Transverse colon (tissue), 4 donors: ENCODE data around the gene CFAP54. TPM values are rescaled to one million over a fixed set of nuclear protein-coding genes. Genes with fewer than 3 reads are reported as not detected.
"Not testable (repeated sequence)": the region's sequence is repeated elsewhere in the genome, so short reads cannot be mapped to it uniquely, and the experiment has no call there.

ENCODE experiments used
- DNase-seq: peaks from one replicate; pipeline ENCODE4 v3.0.0-alpha.2; 2019
- H3K27ac ChIP-seq, 4 donors: fragments of 200-600 bp; sonication (generic); 2 replicates each; pipeline ENCODE4 v1.5.1; 2016 to 2018; ENCODE audit warnings: inconsistent platforms in 4 of 4
- H3K27me3 ChIP-seq: fragments of 200-600 bp; sonication (generic); 2 replicates; pipeline ENCODE4 v1.5.1; 2017; ENCODE audit warnings: inconsistent platforms
- H3K36me3 ChIP-seq, 4 donors: fragments of 200-600 bp; sonication (generic); 2 replicates each; pipeline ENCODE4 v1.5.1; 2017 to 2019; ENCODE audit warnings: inconsistent platforms in 4 of 4
- H3K4me1 ChIP-seq, 4 donors: fragments of 200-600 bp; sonication (generic); 2 replicates each; pipeline ENCODE4 v1.5.1; 2017 to 2020; ENCODE audit warnings: inconsistent platforms in 4 of 4
- H3K4me3 ChIP-seq, 4 donors: fragments of 200-600 bp; sonication (generic); 1 replicate in 1 of 4; 2 replicates in 3 of 4; pipeline versions ENCODE4 v1.5.1 to v1.6.1; 2017 to 2019; ENCODE audit warnings: inconsistent platforms in 4 of 4
- H3K9me3 ChIP-seq, 2 donors: fragments of 200-600 bp; sonication (generic); 2 replicates each; pipeline ENCODE4 v1.5.1; 2017 to 2019; ENCODE audit warnings: inconsistent platforms in 2 of 2
- CTCF ChIP-seq, 5 experiments: fragments of 200-600 bp in 3 of 5; fragments of 450-650 bp in 2 of 5; sonication (generic) in 3 of 5; IDR thresholded peaks; 1 replicate in 2 of 5; 2 replicates in 3 of 5; pipeline ENCODE4 v1.5.1; 2016 to 2017; ENCODE audit warnings: antibody characterized with exemption in 5 of 5, inconsistent platforms in 3 of 5, mild to moderate bottlenecking in 2 of 5, moderate library complexity in 1 of 5
- EP300 ChIP-seq: sonication (generic); formaldehyde crosslinking; IDR thresholded peaks from one replicate; pipeline ENCODE4 v1.6.1; 2017; ENCODE audit warnings: antibody characterized with exemption, low read depth
- POLR2A ChIP-seq: fragments of 450-650 bp; IDR thresholded peaks from one replicate; pipeline ENCODE4 v1.6.1; 2016; ENCODE audit warnings: antibody characterized with exemption, mild to moderate bottlenecking, moderate library complexity
- POLR2AphosphoS5 ChIP-seq, 3 donors: sonication (generic); formaldehyde crosslinking; IDR thresholded peaks; one replicate each; pipeline ENCODE4 v1.6.1; 2016; ENCODE audit warnings: antibody characterized with exemption in 3 of 3
- WGBS, 2 donors: methylation state at CpG; one replicate each; pipeline ENCODE4 v1.1.5; 2018; ENCODE audit warnings: low coverage in 1 of 2; 5-methylcytosine and 5-hydroxymethylcytosine counted together
- in situ Hi-C, 4 donors: fragments of 200-750 bp; cut with MboI; loops; one replicate each; pipeline versions ENCODE4 v1.15.0 to v1.15.1; 2017; ENCODE audit warnings: low sequenced_read_pairs in 3 of 4, low pct_ligation_motif_present in 1 of 4, low pct_unique_long_range_greater_than_20kb in 1 of 4
- intact Hi-C: fragments of 100-400 bp; cut with DNase I; formaldehyde crosslinking; loops from one replicate; pipeline ENCODE4 v1.15.1; 2023; ENCODE audit warnings: low total_unique reads
- total RNA-seq, 4 donors: library from RNA; depleted of rRNA; stranded (reverse); fragments of >200 nt; gene quantifications; one replicate each; pipeline ENCODE4 v1.1.0, GENCODE V29; 2016

The CFAP54 gene
- total RNA-seq, 4 donors from 2014 or later = 0.14 to 22.3 (median 2.1) TPM; not detected in 1

GRCh38 chr12:96669786-96670185 is 180.4 kb downstream of the CFAP54 start:
- Histone ChIP-seq H3K36me3 (no peaks in the 10 kb centered on the region), H3K9me3 (no peaks in the 10 kb centered on the region), H3K27me3 (no peaks in the 10 kb centered on the region), H3K4me1 (no peaks in the 10 kb centered on the region), H3K4me3 (no peak overlapping the region), H3K27ac (no peak overlapping the region)
- intact Hi-C loops (no loop called here), in situ Hi-C loops (no loop called here)
- TF ChIP-seq POLR2A (no peak), CTCF (IDR thresholded peaks at IDR 0.05) (no peak), POLR2AphosphoS5 (IDR thresholded peaks at IDR 0.05) (no peak), EP300 (no peak)
- no peak for DNase-seq
- 87 to 100% methylated on average over 1 to 4 of the region's 4 CpGs for WGBS, 2 donors

GRCh38 chr12:96670334-96670899 is 181.0 kb downstream of the CFAP54 start:
- no peak for DNase-seq
- in situ Hi-C loops = no loop called here
- 63 to 67% methylated on average over 3 of the region's 3 CpGs for WGBS, 2 donors

DNA sequence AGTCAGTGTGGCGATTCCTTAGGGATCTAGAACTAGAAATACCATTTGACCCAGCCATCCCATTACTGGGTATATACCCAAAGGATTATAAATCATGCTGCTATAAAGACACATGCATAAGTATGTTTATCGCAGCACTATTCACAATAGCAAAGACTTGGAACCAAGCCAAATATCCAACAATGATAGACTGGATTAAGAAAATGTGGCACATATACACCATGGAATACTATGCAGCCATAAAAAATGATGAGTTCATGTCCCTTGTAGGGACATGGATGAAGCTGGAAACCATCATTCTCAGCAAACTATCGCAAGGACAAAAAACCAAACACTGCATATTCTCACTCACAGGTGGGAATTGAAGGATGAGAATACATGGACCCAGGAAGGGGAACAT is 186.1 kb downstream of the CFAP54 start:
- H3K27ac ChIP-seq, H3K4me1 ChIP-seq, intact Hi-C loops, H3K9me3 ChIP-seq, in situ Hi-C loops, DNase-seq, H3K36me3 ChIP-seq, H3K27me3 ChIP-seq, H3K4me3 ChIP-seq: not testable (repeated sequence)
- WGBS, 2 donors = 82 to 95% methylated on average over 2 to 3 of the region's 3 CpGs

More at GRCh38 chr12:96670334-96670899, 181.0 kb downstream of the CFAP54 start:
- no peaks in the 10 kb centered on the region for H3K9me3 ChIP-seq
- H3K4me1 ChIP-seq = no peaks in the 10 kb centered on the region
- intact Hi-C loops = no loop called here
- no peaks in the 10 kb centered on the region for H3K27me3 ChIP-seq
- TF ChIP-seq CTCF (IDR thresholded peaks at IDR 0.05) = no peak
- no peak for TF ChIP-seq POLR2A
- no peak for TF ChIP-seq POLR2AphosphoS5 (IDR thresholded peaks at IDR 0.05)
- no peak for TF ChIP-seq EP300
- no peak overlapping the region for H3K27ac ChIP-seq
- no peaks in the 10 kb centered on the region for H3K36me3 ChIP-seq
- H3K4me3 ChIP-seq = no peak overlapping the region

GRCh38 chr12:96677363-96677762 is 188.0 kb downstream of the CFAP54 start:
- 73 to 80% methylated on average over 1 of the region's 1 CpG for WGBS, 2 donors
- Histone ChIP-seq H3K4me3 (no peak overlapping the region), H3K4me1 (no peaks in the 10 kb centered on the region), H3K27ac (no peak overlapping the region), H3K27me3 (no peaks in the 10 kb centered on the region), H3K9me3 (no peaks in the 10 kb centered on the region), H3K36me3 (no peaks in the 10 kb centered on the region)
- in situ Hi-C loops (no loop called here), intact Hi-C loops (no loop called here)
- DNase-seq = no peak
- TF ChIP-seq EP300 = no peak
- TF ChIP-seq POLR2A = no peak
- TF ChIP-seq CTCF (IDR thresholded peaks at IDR 0.05) = no peak
- no peak for TF ChIP-seq POLR2AphosphoS5 (IDR thresholded peaks at IDR 0.05)

DNA sequence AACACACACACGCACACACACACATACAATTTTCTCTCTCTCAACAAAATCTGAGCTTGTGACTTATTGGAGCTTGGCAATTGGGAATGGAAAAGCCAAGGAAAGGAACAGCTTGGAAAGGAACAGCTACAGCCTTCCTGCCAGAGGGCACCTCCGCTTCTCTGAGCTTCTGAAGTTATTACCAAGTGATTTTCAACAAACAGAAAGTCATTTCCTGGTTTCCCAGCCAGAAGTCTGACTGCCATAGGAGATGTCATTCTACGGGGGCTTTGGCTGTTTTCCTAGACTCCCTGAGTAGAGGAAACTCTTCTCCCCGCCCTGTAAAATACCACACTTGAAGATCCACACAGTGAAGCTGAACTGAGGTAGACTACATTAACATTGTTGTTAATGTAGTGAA is 198.3 kb downstream of the CFAP54 start:
- H3K9me3 ChIP-seq = no peaks in the 10 kb centered on the region
- H3K36me3 ChIP-seq = no peaks in the 10 kb centered on the region
- no peaks in the 10 kb centered on the region for H3K27me3 ChIP-seq
- no peaks in the 10 kb centered on the region for H3K4me1 ChIP-seq
- DNase-seq = no peak
- no peak overlapping the region for H3K27ac ChIP-seq
- in situ Hi-C loops (no loop called here), intact Hi-C loops (no loop called here)
- TF ChIP-seq EP300 = no peak
- TF ChIP-seq POLR2A = no peak
- TF ChIP-seq POLR2AphosphoS5 (IDR thresholded peaks at IDR 0.05) = no peak
- no peak for TF ChIP-seq CTCF (IDR thresholded peaks at IDR 0.05)
- no peak overlapping the region for H3K4me3 ChIP-seq
- 51 to 66% methylated on average over 4 of the region's 4 CpGs for WGBS, 2 donors
